Neural progenitor cell (in vitro differentiated cells): ENCODE data around the gene KLF13.

Experiments used
- CTCF ChIP-seq: fragments of 200-600 bp; sonication (generic); IDR thresholded peaks from 2 replicates; pipeline ENCODE4 v1.5.1; 2017; ENCODE audit warnings: antibody characterized with exemption, mild to moderate bottlenecking
- EZH2 ChIP-seq: fragments of 200-600 bp; sonication (generic); IDR thresholded peaks from 2 replicates; pipeline ENCODE4 v1.6.1; 2017; ENCODE audit warnings: antibody characterized with exemption, mild to moderate bottlenecking, moderate library complexity
- EZH2phosphoT487 ChIP-seq: fragments of 200-600 bp; sonication (generic); IDR thresholded peaks from 2 replicates; pipeline ENCODE4 v1.6.1; 2017; ENCODE audit warnings: antibody characterized with exemption

- TF ChIP-seq CTCF = no peak
- no peak for TF ChIP-seq EZH2
- TF ChIP-seq EZH2phosphoT487 = no peak
Measured at GRCh38 chr15:31383139-31383538, 56.5 kb downstream of the KLF13 start.
